Hepatocyte (in vitro differentiated cells): Measurements from ENCODE around the gene RAPGEF5. TPM values are rescaled to one million over a fixed set of nuclear protein-coding genes. Genes with fewer than 3 reads are reported as not detected.

Experiments used
- DNase-seq: peaks from one replicate; pipeline ENCODE4 v3.0.0-alpha.2; 2016; ENCODE audit warnings: low spot score
- H2AFZ ChIP-seq: fragments of 200-600 bp; sonication (generic); 2 replicates; pipeline ENCODE4 v1.6.0; 2016; ENCODE audit warnings: antibody characterized with exemption, mild to moderate bottlenecking
- H3K27ac ChIP-seq: fragments of 200-600 bp; sonication (generic); 2 replicates; pipeline ENCODE4 v1.5.1; 2016; ENCODE audit warnings: mild to moderate bottlenecking
- H3K27me3 ChIP-seq: fragments of 200-600 bp; sonication (generic); 2 replicates; pipeline ENCODE4 v1.6.1; 2016
- H3K36me3 ChIP-seq: fragments of 200-600 bp; sonication (generic); replicated peaks from 2 replicates; pipeline ENCODE4 v1.5.1; 2016; ENCODE audit warnings: low read depth; ENCODE audit not compliant: insufficient read depth
- H3K4me1 ChIP-seq: fragments of 200-600 bp; sonication (generic); 2 replicates; pipeline ENCODE4 v1.5.1; 2016; ENCODE audit warnings: mild to moderate bottlenecking, moderate library complexity; ENCODE audit not compliant: insufficient read depth
- H3K4me2 ChIP-seq: fragments of 200-600 bp; sonication (generic); 2 replicates; pipeline ENCODE4 v1.6.0; 2016
- H3K4me3 ChIP-seq: fragments of 200-600 bp; sonication (generic); 2 replicates; pipeline ENCODE4 v1.5.1; 2016; ENCODE audit warnings: mild to moderate bottlenecking
- H3K79me2 ChIP-seq: fragments of 200-600 bp; sonication (generic); 2 replicates; pipeline ENCODE4 v1.6.0; 2017; ENCODE audit warnings: mild to moderate bottlenecking
- H3K9me2 ChIP-seq: fragments of 200-600 bp; sonication (generic); replicated peaks from 2 replicates; pipeline ENCODE4 v1.6.0; 2017; ENCODE audit warnings: mild to moderate bottlenecking; ENCODE audit not compliant: insufficient read depth
- H3K9me3 ChIP-seq: fragments of 200-600 bp; sonication (generic); 2 replicates; pipeline ENCODE4 v1.5.1; 2016; ENCODE audit warnings: low read depth, mild to moderate bottlenecking
- H4K20me1 ChIP-seq: fragments of 200-600 bp; sonication (generic); 2 replicates; pipeline ENCODE4 v1.6.0; 2016; ENCODE audit warnings: mild to moderate bottlenecking; ENCODE audit not compliant: insufficient read depth, poor library complexity, severe bottlenecking
- EZH2 ChIP-seq: fragments of 200-600 bp; sonication (generic); IDR thresholded peaks from 2 replicates; pipeline ENCODE4 v1.6.1; 2016; ENCODE audit warnings: antibody characterized with exemption, mild to moderate bottlenecking, borderline replicate concordance
- EZH2phosphoT487 ChIP-seq: fragments of 200-600 bp; sonication (generic); IDR thresholded peaks from one replicate; pipeline ENCODE4 v1.6.1; 2018; ENCODE audit warnings: antibody characterized with exemption, mild to moderate bottlenecking, low read depth, moderate library complexity; ENCODE audit not compliant: unreplicated experiment, severe bottlenecking
- WGBS: methylation state at CpG from one replicate; pipeline ENCODE4 v1.1.6; 2016; ENCODE audit warnings: low lambda C conversion rate; ENCODE audit errors: missing lambda C conversion rate; 5-methylcytosine and 5-hydroxymethylcytosine counted together
- polyA plus RNA-seq: library from polyadenylated mRNA; unstranded; fragments of >200 nt; fragmentation: Nextera tagmentation; extraction: Ambion mirVana; gene quantifications from 2 replicates; pipeline ENCODE4 v1.2.1, GENCODE V29; 2016
- total RNA-seq: library from RNA; depleted of rRNA; stranded (reverse); fragments of >200 nt; gene quantifications from 2 replicates; pipeline ENCODE4 v1.2.3, GENCODE V29; 2014
- TF ChIP-seq, protein P1 (sequence below): fragments of 200-600 bp; sonication (generic); IDR thresholded peaks from 2 replicates; pipeline ENCODE4 v1.5.1; 2016; ENCODE audit warnings: antibody characterized with exemption, mild to moderate bottlenecking; ENCODE audit not compliant: poor library complexity

The RAPGEF5 gene
- total and polyA plus RNA-seq, 2 experiments from 2014 or later, result 5.2 to 14.5 TPM

DNA sequence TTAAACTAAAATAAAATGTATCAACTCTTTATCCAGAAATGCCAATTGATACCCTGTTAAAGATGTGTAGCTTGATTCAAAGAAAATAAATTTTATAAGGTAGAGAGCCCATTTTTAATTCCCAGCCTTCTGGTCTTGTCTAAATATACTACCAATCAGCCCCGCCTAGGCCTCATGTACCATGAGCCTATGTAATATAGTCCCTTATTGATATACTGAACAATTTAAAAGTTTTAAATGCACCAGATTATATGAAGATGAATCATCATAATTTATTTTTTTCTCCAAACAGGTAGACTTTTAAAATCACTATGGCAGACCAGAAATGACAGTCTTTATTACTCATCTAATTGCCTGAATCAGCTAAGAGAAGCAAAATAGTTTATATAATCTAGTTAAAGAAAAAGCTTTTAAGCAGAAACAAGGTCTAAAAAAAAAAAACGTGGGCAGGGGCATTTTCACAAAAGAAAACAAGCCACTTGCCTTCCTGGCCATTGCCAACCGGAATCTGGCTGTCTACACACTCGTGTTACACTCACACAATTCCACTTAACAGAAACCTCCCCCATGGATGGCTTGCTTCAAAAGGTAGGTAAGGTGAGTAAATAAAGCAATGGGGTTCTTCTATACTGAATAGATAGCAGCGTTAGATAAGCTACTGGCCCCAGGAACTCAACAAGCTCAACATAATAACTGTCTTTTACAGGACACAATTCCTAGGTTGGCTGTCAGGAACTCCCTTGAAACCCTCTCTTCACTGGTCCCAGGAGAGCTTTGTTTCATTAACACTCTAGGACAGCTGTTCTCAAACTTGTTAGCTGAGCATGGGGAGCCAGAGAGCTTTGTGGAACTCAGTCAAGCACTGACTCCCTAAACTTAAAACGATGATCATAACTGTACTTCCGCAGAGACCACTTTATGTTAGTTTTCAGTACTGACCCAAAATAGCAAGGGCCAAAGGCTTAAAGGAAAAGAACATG, 37.2 kb downstream of the RAPGEF5 start:
- H4K20me1 ChIP-seq, result no peaks in the 10 kb centered on the region
- H3K4me1 ChIP-seq, result peaks cover 4% of the 10 kb centered on the region
- no peaks in the 10 kb centered on the region for H3K27me3 ChIP-seq
- no peak for DNase-seq
- H3K4me2 ChIP-seq, result peak overlapping the region; percentile 11
- H3K27ac ChIP-seq, result no peak overlapping the region
- TF ChIP-seq, protein P1, sequence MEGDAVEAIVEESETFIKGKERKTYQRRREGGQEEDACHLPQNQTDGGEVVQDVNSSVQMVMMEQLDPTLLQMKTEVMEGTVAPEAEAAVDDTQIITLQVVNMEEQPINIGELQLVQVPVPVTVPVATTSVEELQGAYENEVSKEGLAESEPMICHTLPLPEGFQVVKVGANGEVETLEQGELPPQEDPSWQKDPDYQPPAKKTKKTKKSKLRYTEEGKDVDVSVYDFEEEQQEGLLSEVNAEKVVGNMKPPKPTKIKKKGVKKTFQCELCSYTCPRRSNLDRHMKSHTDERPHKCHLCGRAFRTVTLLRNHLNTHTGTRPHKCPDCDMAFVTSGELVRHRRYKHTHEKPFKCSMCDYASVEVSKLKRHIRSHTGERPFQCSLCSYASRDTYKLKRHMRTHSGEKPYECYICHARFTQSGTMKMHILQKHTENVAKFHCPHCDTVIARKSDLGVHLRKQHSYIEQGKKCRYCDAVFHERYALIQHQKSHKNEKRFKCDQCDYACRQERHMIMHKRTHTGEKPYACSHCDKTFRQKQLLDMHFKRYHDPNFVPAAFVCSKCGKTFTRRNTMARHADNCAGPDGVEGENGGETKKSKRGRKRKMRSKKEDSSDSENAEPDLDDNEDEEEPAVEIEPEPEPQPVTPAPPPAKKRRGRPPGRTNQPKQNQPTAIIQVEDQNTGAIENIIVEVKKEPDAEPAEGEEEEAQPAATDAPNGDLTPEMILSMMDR, result no peak
- TF ChIP-seq EZH2 (no peak), EZH2phosphoT487 (no peak)
- no peak overlapping the region for H3K4me3 ChIP-seq
- H2AFZ ChIP-seq, result no peak overlapping the region
- H3K9me2 ChIP-seq, result no peaks in the 10 kb centered on the region
- H3K36me3 ChIP-seq, result no peaks in the 10 kb centered on the region
- no peaks in the 10 kb centered on the region for H3K9me3 ChIP-seq
- peaks cover 19% of the 10 kb centered on the region for H3K79me2 ChIP-seq
- 49% methylated on average over 7 of the region's 7 CpGs for WGBS

GRCh38 chr7:22318376-22318775, 38.6 kb downstream of the RAPGEF5 start:
- 81% methylated on average over 4 of the region's 4 CpGs for WGBS

DNA sequence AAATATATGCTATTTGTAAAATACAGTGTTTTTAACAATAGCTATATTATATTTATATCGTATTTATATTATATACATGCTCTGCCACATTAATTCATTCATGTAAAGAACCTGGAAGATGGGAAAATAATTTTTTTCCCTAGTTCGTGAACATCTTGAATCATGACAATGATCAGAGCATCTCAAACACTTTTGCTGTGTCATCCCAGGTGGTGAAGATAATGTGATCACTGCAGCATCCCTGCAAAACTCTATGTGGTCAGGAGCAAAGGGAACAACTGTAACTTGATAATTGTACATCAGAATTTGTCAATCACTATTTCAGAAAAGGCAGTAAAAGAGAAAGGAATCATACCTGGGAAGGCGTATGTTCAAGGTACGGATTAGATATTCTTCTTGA, 39.3 kb downstream of the RAPGEF5 start:
- no peak overlapping the region for H3K27ac ChIP-seq
- H3K4me2 ChIP-seq, result no peak overlapping the region
- H2AFZ ChIP-seq, result no peak overlapping the region
- H4K20me1 ChIP-seq, result no peaks in the 10 kb centered on the region
- H3K4me3 ChIP-seq, result no peak overlapping the region
- WGBS, result 94% methylated on average over 4 of the region's 4 CpGs
- peaks cover 8% of the 10 kb centered on the region for H3K79me2 ChIP-seq
- H3K4me1 ChIP-seq, result peaks cover 4% of the 10 kb centered on the region
- no peaks in the 10 kb centered on the region for H3K27me3 ChIP-seq
- no peak for DNase-seq
- no peaks in the 10 kb centered on the region for H3K9me2 ChIP-seq
- TF ChIP-seq EZH2, result no peak
- no peak for TF ChIP-seq EZH2phosphoT487
- TF ChIP-seq, protein P1, result no peak
- H3K36me3 ChIP-seq, result no peaks in the 10 kb centered on the region
- no peaks in the 10 kb centered on the region for H3K9me3 ChIP-seq

More at GRCh38 chr7:22318376-22318775, 38.6 kb downstream of the RAPGEF5 start:
- TF ChIP-seq, protein P1, result no peak
- TF ChIP-seq EZH2 (no peak), EZH2phosphoT487 (no peak)
- H3K4me2 ChIP-seq, result no peak overlapping the region
- no peak overlapping the region for H2AFZ ChIP-seq
- no peak overlapping the region for H3K27ac ChIP-seq
- no peaks in the 10 kb centered on the region for H3K27me3 ChIP-seq
- H3K79me2 ChIP-seq, result peaks cover 9% of the 10 kb centered on the region
- H4K20me1 ChIP-seq, result no peaks in the 10 kb centered on the region
- no peaks in the 10 kb centered on the region for H3K36me3 ChIP-seq
- no peak overlapping the region for H3K4me3 ChIP-seq
- no peaks in the 10 kb centered on the region for H3K9me3 ChIP-seq
- DNase-seq, result no peak
- peaks cover 4% of the 10 kb centered on the region for H3K4me1 ChIP-seq
- no peaks in the 10 kb centered on the region for H3K9me2 ChIP-seq
